SK-N-SH (cell line): ENCODE measurements around the gene ADAMTS20.

Experiments used
- GABPA ChIP-seq: IDR thresholded peaks from 2 replicates; pipeline ENCODE4 v1.4.0; 2012; ENCODE audit warnings: low read depth, mild to moderate bottlenecking
- TAF1 ChIP-seq: IDR thresholded peaks from 2 replicates; pipeline ENCODE4 v1.6.1; 2012; ENCODE audit warnings: low read depth, mild to moderate bottlenecking, low read length, moderate library complexity, borderline replicate concordance
- TF ChIP-seq, protein P1 (sequence below): fragments of 200-600 bp; sonication (generic); IDR thresholded peaks from 2 replicates; pipeline ENCODE4 v1.6.1; 2017; ENCODE audit warnings: antibody characterized with exemption, mild to moderate bottlenecking, moderate library complexity
- TF ChIP-seq, protein P2 (sequence below): fragments of 150-350 bp; IDR thresholded peaks from 2 replicates; pipeline ENCODE4 v1.6.1; 2017; ENCODE audit warnings: antibody characterized with exemption, low read length, low read depth, borderline replicate concordance

DNA sequence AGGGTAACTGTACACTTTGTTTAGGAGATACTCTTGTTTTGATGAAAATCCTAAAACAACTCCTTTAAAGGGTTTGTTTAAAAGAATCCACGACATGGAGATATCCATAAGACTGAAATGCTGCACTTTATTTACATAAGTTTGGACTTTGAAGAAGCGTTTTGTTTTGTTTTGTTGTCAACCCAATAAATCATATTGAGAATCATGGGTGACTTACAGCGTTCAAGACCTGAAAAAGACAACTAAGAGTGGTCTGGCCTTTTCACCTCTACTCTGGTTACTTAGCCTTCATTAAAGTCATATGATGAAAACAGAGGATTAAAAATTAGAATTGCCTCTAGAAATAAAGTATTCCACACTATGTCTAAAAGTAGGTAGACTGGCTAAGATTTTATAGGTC is 234.8 kb downstream of the ADAMTS20 start:
- TF ChIP-seq, protein P1, sequence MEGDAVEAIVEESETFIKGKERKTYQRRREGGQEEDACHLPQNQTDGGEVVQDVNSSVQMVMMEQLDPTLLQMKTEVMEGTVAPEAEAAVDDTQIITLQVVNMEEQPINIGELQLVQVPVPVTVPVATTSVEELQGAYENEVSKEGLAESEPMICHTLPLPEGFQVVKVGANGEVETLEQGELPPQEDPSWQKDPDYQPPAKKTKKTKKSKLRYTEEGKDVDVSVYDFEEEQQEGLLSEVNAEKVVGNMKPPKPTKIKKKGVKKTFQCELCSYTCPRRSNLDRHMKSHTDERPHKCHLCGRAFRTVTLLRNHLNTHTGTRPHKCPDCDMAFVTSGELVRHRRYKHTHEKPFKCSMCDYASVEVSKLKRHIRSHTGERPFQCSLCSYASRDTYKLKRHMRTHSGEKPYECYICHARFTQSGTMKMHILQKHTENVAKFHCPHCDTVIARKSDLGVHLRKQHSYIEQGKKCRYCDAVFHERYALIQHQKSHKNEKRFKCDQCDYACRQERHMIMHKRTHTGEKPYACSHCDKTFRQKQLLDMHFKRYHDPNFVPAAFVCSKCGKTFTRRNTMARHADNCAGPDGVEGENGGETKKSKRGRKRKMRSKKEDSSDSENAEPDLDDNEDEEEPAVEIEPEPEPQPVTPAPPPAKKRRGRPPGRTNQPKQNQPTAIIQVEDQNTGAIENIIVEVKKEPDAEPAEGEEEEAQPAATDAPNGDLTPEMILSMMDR, result no peak
- TF ChIP-seq, protein P2, sequence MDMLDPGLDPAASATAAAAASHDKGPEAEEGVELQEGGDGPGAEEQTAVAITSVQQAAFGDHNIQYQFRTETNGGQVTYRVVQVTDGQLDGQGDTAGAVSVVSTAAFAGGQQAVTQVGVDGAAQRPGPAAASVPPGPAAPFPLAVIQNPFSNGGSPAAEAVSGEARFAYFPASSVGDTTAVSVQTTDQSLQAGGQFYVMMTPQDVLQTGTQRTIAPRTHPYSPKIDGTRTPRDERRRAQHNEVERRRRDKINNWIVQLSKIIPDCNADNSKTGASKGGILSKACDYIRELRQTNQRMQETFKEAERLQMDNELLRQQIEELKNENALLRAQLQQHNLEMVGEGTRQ, result no peak
- TF ChIP-seq TAF1 (no peak), GABPA (no peak)
